NCI-H2171 (cell line): ENCODE data around the gene RHOT1.

Source experiments
- DNase-seq: peaks from one replicate; lab custom pipeline; 2025; lab: John Stamatoyannopoulos, UW

RHOT1 gene

DNA sequence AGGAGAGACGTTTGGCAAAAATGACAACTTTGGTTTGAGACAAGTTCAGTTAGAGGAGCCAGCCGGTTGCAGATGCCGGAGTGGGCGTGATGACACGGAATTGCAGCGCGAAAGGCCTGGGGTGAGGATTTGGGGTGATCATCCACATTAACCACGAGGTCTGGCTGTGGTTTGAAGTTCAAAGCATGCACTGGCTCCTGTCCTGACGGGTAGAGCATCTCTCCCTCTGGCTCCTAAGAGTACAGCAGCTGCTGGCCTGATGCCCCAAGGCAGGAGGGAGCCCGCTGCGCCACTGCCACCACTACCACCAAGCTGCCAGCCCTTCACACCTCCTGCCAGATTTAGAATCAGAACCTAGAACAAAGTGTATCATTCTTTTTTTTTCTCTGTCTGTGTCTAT lies 127.1 kb downstream of the RHOT1 start:
- no peak for DNase-seq

DNA sequence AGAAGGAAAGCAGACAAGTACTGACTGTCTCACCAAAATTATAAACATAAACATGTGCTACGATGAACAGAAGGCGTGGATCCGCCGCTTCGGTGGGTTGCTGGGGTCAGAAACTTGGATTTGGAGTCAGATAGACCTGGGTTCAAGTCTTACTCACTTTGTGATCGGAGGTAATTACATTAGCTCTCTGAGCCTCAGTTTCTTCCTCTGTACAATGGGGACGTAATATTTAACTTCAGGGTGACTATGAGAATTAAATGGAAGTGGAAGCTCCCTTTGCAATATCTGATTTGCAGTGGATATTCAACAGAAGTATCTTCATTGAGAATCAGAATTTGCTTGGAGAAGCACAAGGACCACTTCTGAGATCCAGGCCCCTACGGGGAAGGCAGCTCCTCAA lies 129.5 kb downstream of the RHOT1 start:
- no peak for DNase-seq

DNA sequence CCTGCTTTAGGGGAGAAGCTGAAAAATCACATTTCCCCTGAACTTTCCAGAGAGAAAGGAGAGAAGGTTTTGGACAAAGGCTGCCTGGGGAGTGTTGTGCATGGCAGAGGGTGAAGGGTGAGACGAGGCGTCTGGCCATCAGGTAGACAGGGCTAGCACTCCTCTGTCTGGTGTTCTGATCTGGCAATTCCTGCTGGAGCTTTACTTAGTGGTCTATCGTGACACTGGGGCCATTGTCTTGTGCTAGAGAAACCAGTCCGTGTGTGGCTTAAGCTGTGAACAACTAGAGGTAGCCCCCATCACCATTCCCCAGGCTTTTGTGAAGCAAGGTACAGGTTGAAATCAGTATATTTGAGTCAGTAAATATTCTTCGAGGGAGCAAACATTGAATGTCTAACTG lies 131.8 kb downstream of the RHOT1 start:
- no peak for DNase-seq

DNA sequence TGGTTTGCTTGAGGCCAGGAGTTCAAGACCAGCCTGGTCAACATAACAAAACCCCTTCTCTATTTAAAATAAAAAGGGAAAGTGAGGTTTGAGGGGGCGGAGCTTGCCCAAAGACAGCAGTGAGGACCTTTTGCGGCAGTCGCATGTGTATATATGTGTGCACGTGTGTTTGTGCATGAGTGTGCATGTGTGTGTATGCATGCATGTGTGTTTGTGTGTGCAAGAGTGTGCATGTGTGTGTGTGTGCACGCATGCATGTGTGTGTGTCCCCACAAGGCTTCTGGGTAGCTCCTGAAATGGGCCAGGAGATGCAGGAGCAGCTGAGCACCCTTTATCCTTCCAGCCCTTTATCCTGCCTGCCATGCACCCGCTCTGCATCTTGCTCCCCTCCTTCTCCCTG lies 132.3 kb downstream of the RHOT1 start:
- DNase-seq = no peak
